H1 (cell line): ENCODE results near the gene RBM18. TPM values are rescaled to one million over a fixed set of nuclear protein-coding genes. Genes with fewer than 3 reads are reported as not detected.

Source experiments
- CTCF ChIA-PET: fragments of 300-600 bp; sonication (Branson Sonifier 250); formaldehyde crosslinking; loops from one replicate; lab custom pipeline; 2021; ENCODE audit not compliant: partially characterized antibody; lab: Charles Lee
- POLR2A ChIA-PET: fragments of 300-600 bp; sonication (Branson Sonifier 250); formaldehyde crosslinking; loops from one replicate; lab custom pipeline; 2021; ENCODE audit warnings: inconsistent platforms; ENCODE audit not compliant: partially characterized antibody; lab: Charles Lee
- DNase-seq, 2 experiments: peaks; one replicate each; pipeline versions ENCODE4 v3.0.0 to v3.0.0-alpha.2; 2010 to 2022; ENCODE audit warnings: low spot score in 2 of 2, low read depth in 1 of 2, mixed read lengths in 1 of 2
- FAIRE-seq: peaks from 2 replicates; lab custom pipeline; 2011; peaks lifted over from hg19 to GRCh38; lab: Jason Lieb, UNC
- H2AFZ ChIP-seq: 2 replicates; pipeline ENCODE4 v1.8.1; 2012; ENCODE audit warnings: low read length, inconsistent platforms
- H2AK5ac ChIP-seq: 2 replicates; pipeline ENCODE4 v1.6.1; 2013; ENCODE audit warnings: low read depth, low read length
- H2BK120ac ChIP-seq: replicated peaks from 2 replicates; pipeline ENCODE3; 2013; ENCODE audit warnings: low read depth, low read length, inconsistent platforms
- H2BK12ac ChIP-seq: 2 replicates; pipeline ENCODE4 v1.6.1; 2013; ENCODE audit warnings: low read depth, low read length
- H2BK15ac ChIP-seq: 2 replicates; pipeline ENCODE4 v1.6.1; 2013; ENCODE audit warnings: low read length
- H2BK20ac ChIP-seq: 2 replicates; pipeline ENCODE4 v1.6.1; 2013; ENCODE audit warnings: low read length
- H2BK5ac ChIP-seq: 2 replicates; pipeline ENCODE4 v1.6.1; 2013; ENCODE audit warnings: low read depth, low read length
- H3K14ac ChIP-seq: 2 replicates; pipeline ENCODE4 v1.6.1; 2013; ENCODE audit warnings: inconsistent platforms; ENCODE audit not compliant: insufficient read length
- H3K18ac ChIP-seq: 2 replicates; pipeline ENCODE4 v1.6.1; 2013; ENCODE audit warnings: low read length; ENCODE audit errors: extremely low read depth
- H3K23ac ChIP-seq: 2 replicates; pipeline ENCODE4 v1.6.1; 2013; ENCODE audit warnings: inconsistent platforms; ENCODE audit not compliant: insufficient read length
- H3K23me2 ChIP-seq: 2 replicates; pipeline ENCODE4 v1.6.1; 2013; ENCODE audit warnings: low read depth, low read length
- H3K27ac ChIP-seq: 2 replicates; pipeline ENCODE4 v1.6.1; 2011; ENCODE audit warnings: low read depth, low read length, inconsistent platforms
- H3K27me3 ChIP-seq, 4 experiments: replicated peaks in 1 of 4; 1 replicate in 1 of 4; 2 replicates in 3 of 4; pipeline versions ENCODE4 v1.6.1 to v1.8.1; 2011 to 2013; ENCODE audit warnings: low read length in 3 of 4, mild to moderate bottlenecking in 3 of 4, inconsistent platforms in 2 of 4, mixed read lengths in 2 of 4, moderate library complexity in 1 of 4; ENCODE audit not compliant: control insufficient read depth in 3 of 4, insufficient read depth in 3 of 4; ENCODE audit errors: extremely low read depth in 1 of 4
- H3K36me3 ChIP-seq, 4 experiments: 2 replicates each; pipeline versions ENCODE4 v1.6.1 to v1.8.1; 2011 to 2013; ENCODE audit warnings: mild to moderate bottlenecking in 4 of 4, low read length in 3 of 4, moderate library complexity in 2 of 4, control low read depth in 1 of 4, inconsistent platforms in 1 of 4; ENCODE audit not compliant: insufficient read depth in 4 of 4, control insufficient read depth in 2 of 4
- H3K4ac ChIP-seq: replicated peaks from 2 replicates; pipeline ENCODE3; 2013; ENCODE audit warnings: low read length, low read depth, mixed read lengths, inconsistent platforms; ENCODE audit not compliant: insufficient read length
- H3K4me1 ChIP-seq, 4 experiments: replicated peaks in 1 of 4; 1 replicate in 1 of 4; 2 replicates in 3 of 4; pipeline versions ENCODE4 v1.6.1 to v1.8.1; 2011 to 2013; ENCODE audit warnings: low read length in 3 of 4, inconsistent platforms in 2 of 4, mixed read lengths in 1 of 4; ENCODE audit not compliant: insufficient read depth in 4 of 4, control insufficient read depth in 3 of 4
- H3K4me2 ChIP-seq, 2 experiments: 2 replicates each; pipeline versions ENCODE4 v1.6.1 to v1.8.1; 2011 to 2013; ENCODE audit warnings: low read depth in 2 of 2, low read length in 2 of 2, control low read depth in 1 of 2, inconsistent platforms in 1 of 2, mild to moderate bottlenecking in 1 of 2; ENCODE audit not compliant: insufficient read depth in 1 of 2
- H3K4me3 ChIP-seq, 4 experiments: fragments of 200-600, 300-600 bp in 1 of 4; sonication (generic), shearing (Covaris generic), sonication (Bioruptor Twin) in 1 of 4; 2 replicates each; pipeline versions ENCODE4 v1.5.1 to v1.8.1; 2011 to 2016; ENCODE audit warnings: low read length in 4 of 4, low read depth in 3 of 4, control low read depth in 2 of 4, inconsistent platforms in 2 of 4, mild to moderate bottlenecking in 2 of 4, mixed read lengths in 1 of 4, moderate library complexity in 1 of 4; ENCODE audit not compliant: insufficient read depth in 2 of 4; ENCODE audit errors: extremely low read depth in 1 of 4
- H3K56ac ChIP-seq: replicated peaks from 2 replicates; pipeline ENCODE3; 2013; ENCODE audit warnings: low read depth, mild to moderate bottlenecking, mixed read lengths, low read length, inconsistent platforms; ENCODE audit not compliant: insufficient read length
- H3K79me1 ChIP-seq: 2 replicates; pipeline ENCODE4 v1.6.1; 2013; ENCODE audit warnings: low read depth, low read length, control low read depth
- H3K79me2 ChIP-seq, 2 experiments: 2 replicates each; pipeline versions ENCODE4 v1.6.1 to v1.8.1; 2012 to 2013; ENCODE audit warnings: low read length in 2 of 2, mild to moderate bottlenecking in 2 of 2, inconsistent platforms in 1 of 2; ENCODE audit not compliant: insufficient read depth in 2 of 2, control insufficient read depth in 1 of 2
- H3K9ac ChIP-seq, 4 experiments: replicated peaks in 1 of 4; 1 replicate in 1 of 4; 2 replicates in 3 of 4; pipeline versions ENCODE4 v1.6.1 to v1.8.1; 2011 to 2013; ENCODE audit warnings: low read depth in 3 of 4, low read length in 3 of 4, control low read depth in 2 of 4, mild to moderate bottlenecking in 2 of 4, moderate library complexity in 2 of 4, inconsistent platforms in 1 of 4; ENCODE audit errors: extremely low read depth in 1 of 4
- H3K9me3 ChIP-seq, 2 experiments: 2 replicates each; pipeline versions ENCODE4 v1.6.1 to v1.8.1; 2012 to 2013; ENCODE audit warnings: mild to moderate bottlenecking in 2 of 2, moderate library complexity in 2 of 2, control low read depth in 1 of 2, inconsistent platforms in 1 of 2, low read depth in 1 of 2, low read length in 1 of 2, mixed read lengths in 1 of 2; ENCODE audit not compliant: insufficient read depth in 2 of 2
- H4K20me1 ChIP-seq, 2 experiments: replicated peaks in 1 of 2; 2 replicates each; pipeline versions ENCODE3 to v1.8.1; 2011 to 2013; ENCODE audit warnings: inconsistent platforms in 2 of 2, low read length in 2 of 2, mild to moderate bottlenecking in 1 of 2; ENCODE audit not compliant: insufficient read depth in 2 of 2, control insufficient read depth in 1 of 2
- H4K5ac ChIP-seq: 2 replicates; pipeline ENCODE4 v1.6.1; 2013; ENCODE audit warnings: low read length, low read depth, mixed read lengths, inconsistent platforms; ENCODE audit not compliant: insufficient read length
- H4K8ac ChIP-seq: 2 replicates; pipeline ENCODE4 v1.8.0; 2013; ENCODE audit warnings: mild to moderate bottlenecking, moderate library complexity, low read length, inconsistent platforms; ENCODE audit not compliant: insufficient read depth; ENCODE audit errors: extremely low read depth
- H4K91ac ChIP-seq: replicated peaks from 2 replicates; pipeline ENCODE3; 2013; ENCODE audit warnings: low read length, mixed read lengths, inconsistent platforms; ENCODE audit not compliant: insufficient read length
- WGBS, 2 experiments: shearing (Covaris generic) in 1 of 2; methylation state at CpG; one replicate each; pipeline versions ENCODE4 v1.1.6 to v1.1.7; 2013 to 2015; ENCODE audit warnings: low lambda C conversion rate in 2 of 2, mixed read lengths in 2 of 2, inconsistent platforms in 1 of 2, low coverage in 1 of 2, missing lambda C conversion rate in 1 of 2; ENCODE audit not compliant: insufficient replicate concordance in 2 of 2, insufficient coverage in 1 of 2, insufficient read length in 1 of 2; ENCODE audit errors: extremely low coverage in 1 of 2, missing lambda C conversion rate in 1 of 2; 5-methylcytosine and 5-hydroxymethylcytosine counted together
- polyA plus RNA-seq, 7 experiments: library from polyadenylated mRNA; depleted of rRNA in 3 of 7; stranded (reverse) in 5 of 7; unstranded in 2 of 7; fragments of >200 nt in 5 of 7; fragments of 200-250 nt in 2 of 7; gene quantifications; 1 replicate in 5 of 7; 2 replicates in 1 of 7; 4 replicates in 1 of 7; pipeline versions ENCODE4 v1.2.1 to v1.2.3, GENCODE V29; 2011 to 2013; ENCODE audit warnings: missing spikeins in 2 of 7, mixed read lengths in 2 of 7
- total RNA-seq: library from RNA; stranded (reverse); fragmentation: NEBNext Ultra II Directional; extraction: Animal tissue kit (Norgen Biotek cat#: 25700); gene quantifications from 2 replicates; pipeline ENCODE4 v1.2.1, GENCODE V29; 2021

The RBM18 gene
- total and polyA plus RNA-seq, 2 of the 8 experiments (the other 6 are each of a cell fraction or from before 2014, with no cell fraction given): 5.9 to 14.3 TPM

DNA sequence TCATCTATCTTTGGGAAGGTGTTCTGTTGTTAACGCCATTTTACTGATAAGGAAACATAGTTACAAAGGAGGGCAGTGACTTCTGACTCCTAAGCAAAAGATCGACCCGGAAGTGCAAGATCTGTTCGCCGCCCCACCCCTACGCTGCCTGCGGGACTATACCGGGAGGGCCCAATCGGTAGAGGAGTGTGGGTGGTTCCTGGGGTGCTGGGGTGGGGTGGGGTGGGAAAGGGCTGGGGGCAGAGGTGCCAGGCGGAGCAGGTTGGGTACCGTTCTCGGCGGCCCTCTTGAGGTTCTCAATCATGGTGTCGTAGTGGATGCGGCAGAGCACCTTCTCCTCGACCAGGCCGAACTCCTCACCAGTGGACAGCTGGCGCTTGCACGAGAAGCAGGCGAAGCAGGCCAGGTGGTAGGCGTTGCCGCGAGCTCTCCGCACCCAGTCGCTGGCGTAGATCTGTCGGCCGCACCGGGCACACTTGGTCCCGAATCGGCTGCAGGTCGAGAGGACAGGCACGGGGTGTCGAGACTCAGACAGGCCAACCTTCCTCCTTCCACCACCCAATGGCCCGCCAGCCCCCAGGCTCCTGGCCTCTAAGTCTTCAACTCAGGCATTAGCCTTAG, 47.7 kb downstream of the RBM18 start:
- peaks cover 79 to 97% (median 93%) of the 10 kb centered on the region in 4 experiments for H3K27me3 ChIP-seq
- no peak overlapping the region for H2AK5ac ChIP-seq
- POLR2A ChIA-PET: interaction anchor here (1.0 to 2.6 kb wide), 3 partner anchors 9 to 58 kb away, joined by 3 to 26 read pairs (median 3); partner anchors contain the start of genes MORN5 and NDUFA8
- H3K9me3 ChIP-seq: peaks cover 0 to 3% of the 10 kb centered on the region in 2 experiments; a peak in 1 of 4 replicates
- no peak overlapping the region for H2BK120ac ChIP-seq
- no peaks in the 10 kb centered on the region; the same call in 1 of the 2 replicates for H3K79me1 ChIP-seq
- peak overlapping the region; percentile 52; the same call in 1 of the 2 replicates for H2BK5ac ChIP-seq
- peak overlapping the region in 3 of 4 experiments; percentile 19 to 51 (median 24); a peak in 5 of 8 replicates for H3K4me3 ChIP-seq
- H4K5ac ChIP-seq: no peak overlapping the region
- peak in 1 of 2 experiments; percentile 66 for DNase-seq
- peaks cover 5 to 39% (median 33%) of the 10 kb centered on the region in 4 experiments for H3K4me1 ChIP-seq
- H2BK15ac ChIP-seq: no peak overlapping the region; the same call in 1 of the 2 replicates
- H3K18ac ChIP-seq: no peak overlapping the region
- H4K20me1 ChIP-seq: peaks cover 12 to 19% of the 10 kb centered on the region in 2 experiments
- no peak overlapping the region; the same call in 1 of the 2 replicates for H2BK12ac ChIP-seq
- H3K9ac ChIP-seq: no peak overlapping the region
- 22% methylated on average over 28 of the region's 35 CpGs; no CpG with 5 or more reads in 1 of the 2 experiments for WGBS, 2 experiments
- peak overlapping the region; percentile 41 for H4K91ac ChIP-seq
- no peak overlapping the region for H3K23ac ChIP-seq
- peak overlapping the region; percentile 9; the same call in 1 of the 2 replicates for H2BK20ac ChIP-seq
- peak overlapping the region; percentile 62 to 64 for H3K4me2 ChIP-seq
- H3K4ac ChIP-seq: no peak overlapping the region
- CTCF ChIA-PET: interaction anchor here (0.8 to 5.2 kb wide), 8 partner anchors 29 to 136 kb away, joined by 3 to 56 read pairs (median 3); partner anchors contain the start of genes MORN5 and NDUFA8
- no peaks in the 10 kb centered on the region for H3K79me2 ChIP-seq
- no peak overlapping the region for H3K27ac ChIP-seq
- peaks cover 29% of the 10 kb centered on the region; the same call in 1 of the 2 replicates for H3K23me2 ChIP-seq
- no peak overlapping the region for H3K14ac ChIP-seq
- H3K56ac ChIP-seq: no peak overlapping the region
- H4K8ac ChIP-seq: peak overlapping the region; percentile 42; the same call in 1 of the 2 replicates
- no peaks in the 10 kb centered on the region; a peak in 1 of 8 replicates for H3K36me3 ChIP-seq
- no peak for FAIRE-seq
- H2AFZ ChIP-seq: no peak overlapping the region
